ENCODE results near the gene ZFTA.
"Not testable (repeated sequence)": the region's sequence is repeated elsewhere in the genome, so short reads cannot be mapped to it uniquely, and the experiment has no call there.

ZFTA gene

DNA sequence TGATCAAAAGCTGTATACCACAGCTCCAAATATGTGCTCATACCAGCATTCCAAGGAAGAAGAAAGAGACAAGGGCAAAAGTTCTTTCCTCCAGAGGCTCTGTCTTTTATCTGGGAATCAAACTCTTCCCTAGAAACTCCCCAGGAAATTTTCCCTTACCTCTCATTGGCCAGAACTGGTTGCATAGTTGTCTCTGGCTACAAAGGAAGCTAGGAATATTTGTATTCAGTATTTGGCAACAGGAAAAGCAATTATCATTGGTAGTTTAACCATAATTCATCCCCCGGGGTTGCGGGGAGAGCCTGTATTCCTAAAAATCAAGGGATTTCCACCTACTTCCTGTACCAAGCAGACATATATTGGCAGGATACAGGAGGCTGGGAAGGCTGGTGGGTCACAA lies 10.5 kb upstream of the ZFTA start:
- in situ Hi-C loops (cut with MboI; ENCODE audit: low sequenced_read_pairs): no loop called here

- in situ Hi-C loops (cut with MboI; ENCODE audit: low sequenced_read_pairs): no loop called here
Measured at GRCh38 chr11:63775191-63775590, 6.6 kb upstream of the ZFTA start.

DNA sequence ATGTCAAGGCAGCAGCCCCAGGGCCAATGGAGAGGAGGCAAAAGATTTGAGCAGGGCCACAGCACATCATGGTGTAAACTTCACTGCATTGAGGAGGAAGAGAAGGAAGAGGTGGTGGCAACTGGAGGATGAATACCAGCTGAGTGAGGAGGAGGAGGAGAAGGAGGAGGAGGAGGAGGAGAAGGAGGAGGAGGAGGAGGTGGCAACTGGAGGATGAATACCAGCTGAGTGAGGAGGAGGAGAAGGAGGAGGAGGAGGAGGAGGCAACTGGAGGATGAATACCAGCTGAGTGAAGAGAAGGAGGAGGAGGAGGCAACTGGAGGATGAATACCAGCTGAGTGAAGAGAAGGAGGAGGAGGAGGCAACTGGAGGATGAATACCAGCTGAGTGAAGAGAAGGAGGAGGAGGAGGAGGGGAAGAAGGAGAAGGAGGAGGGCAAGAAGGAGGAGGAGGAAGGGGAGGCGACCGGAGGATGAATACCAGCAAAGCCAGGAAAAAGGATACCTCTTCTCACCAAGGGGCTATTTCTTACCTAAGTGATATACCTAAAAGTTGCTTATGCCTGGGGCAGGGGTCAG lies 3.3 kb upstream of the ZFTA start:
- in situ Hi-C loops (cut with MboI; ENCODE audit: low sequenced_read_pairs): not testable (repeated sequence)

DNA sequence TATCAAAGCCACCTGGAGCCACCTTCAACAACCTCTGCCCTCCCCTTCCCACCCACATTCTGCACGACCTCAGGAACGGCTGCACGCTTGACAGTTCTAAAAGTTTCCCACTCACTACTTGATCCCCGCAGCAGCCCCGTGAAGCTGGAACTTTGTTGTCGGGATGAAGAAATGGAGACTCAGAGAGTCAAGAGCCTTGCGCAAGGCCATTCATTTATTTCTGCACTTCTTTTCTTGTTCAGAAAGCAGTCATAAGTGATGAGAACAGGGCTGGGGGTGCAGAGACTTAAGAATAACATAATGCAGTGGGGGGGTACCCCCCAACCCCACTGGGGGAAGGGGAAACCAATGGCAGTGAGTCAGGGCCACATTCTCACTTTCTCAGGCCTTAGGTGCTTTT lies 2.2 kb upstream of the ZFTA start:
- in situ Hi-C loops (cut with MboI; ENCODE audit: low sequenced_read_pairs): no loop called here

- in situ Hi-C loops (cut with MboI; ENCODE audit: low sequenced_read_pairs): no loop called here
Measured at GRCh38 chr11:63769714-63770455, 1.3 kb upstream of the ZFTA start.

DNA sequence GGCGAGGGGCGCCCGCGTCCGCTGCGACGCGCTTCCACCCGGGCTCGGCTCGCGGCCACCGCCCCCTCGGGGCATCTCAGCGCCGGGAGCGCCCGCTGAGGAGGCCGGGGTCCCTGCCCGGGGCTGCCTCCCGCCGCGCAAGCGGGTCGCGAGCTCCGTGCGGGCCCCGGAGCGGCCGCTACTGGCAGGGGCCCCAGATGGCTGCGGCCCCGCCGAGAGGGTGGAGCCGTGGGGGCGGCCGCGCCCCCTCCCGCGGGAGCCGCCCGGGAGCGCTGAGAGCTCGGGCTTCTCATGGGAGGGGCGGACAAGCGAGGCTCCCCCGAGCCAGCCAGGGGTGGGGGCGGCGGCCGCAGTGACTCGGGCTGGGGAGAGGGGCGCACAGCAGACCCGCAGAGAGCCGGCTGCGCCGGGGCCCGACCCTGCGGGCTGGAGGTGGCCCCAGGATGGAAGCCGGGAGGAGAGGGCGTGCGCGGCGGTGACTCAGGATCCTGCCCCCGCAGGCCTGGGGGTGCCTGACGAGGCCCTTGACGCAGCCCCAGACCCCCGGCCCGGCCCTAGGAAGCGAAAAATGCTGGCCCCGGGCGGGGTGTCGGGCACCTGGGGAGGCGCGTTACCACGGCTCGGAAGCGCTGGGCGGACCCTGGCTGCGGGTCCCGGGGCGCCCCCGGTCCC lies 603 bp upstream of the ZFTA start:
- in situ Hi-C loops (cut with MboI; ENCODE audit: low sequenced_read_pairs): no loop called here

DNA sequence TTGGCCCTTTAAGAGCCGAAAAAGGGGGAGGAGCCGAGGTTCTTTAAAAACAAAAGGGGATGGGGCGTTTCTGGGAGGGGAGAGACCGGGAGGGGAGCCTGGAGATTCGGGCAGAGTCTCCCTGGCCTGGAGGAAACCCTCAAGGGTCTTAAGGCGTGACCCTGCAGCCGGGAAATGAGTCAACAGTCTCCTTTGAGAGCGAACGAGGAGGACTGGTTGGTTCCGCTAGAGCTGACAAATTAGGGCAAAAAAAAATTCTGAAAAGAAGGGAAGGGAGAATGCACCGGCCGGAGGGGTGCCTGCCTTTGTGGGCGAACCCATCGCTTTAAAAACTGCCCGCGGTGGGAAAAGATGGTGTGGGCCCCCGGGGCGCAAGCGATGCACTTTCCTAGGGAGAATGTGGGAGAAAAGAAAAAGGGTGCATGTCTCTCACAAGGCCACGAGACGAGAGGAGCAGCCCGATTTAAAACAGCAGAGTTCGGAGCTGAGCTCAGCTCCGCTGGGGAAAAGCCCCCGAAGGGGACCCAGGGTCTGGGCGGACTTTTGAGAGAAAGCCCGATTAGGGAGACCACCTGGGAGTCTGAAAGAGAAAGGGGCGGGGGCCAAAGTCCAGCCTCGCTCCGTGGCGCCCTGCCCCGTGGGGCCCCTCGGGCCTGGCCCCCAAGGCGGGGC lies 874 bp downstream of the ZFTA start:
- in situ Hi-C loops (cut with MboI; ENCODE audit: low sequenced_read_pairs): no loop called here

DNA sequence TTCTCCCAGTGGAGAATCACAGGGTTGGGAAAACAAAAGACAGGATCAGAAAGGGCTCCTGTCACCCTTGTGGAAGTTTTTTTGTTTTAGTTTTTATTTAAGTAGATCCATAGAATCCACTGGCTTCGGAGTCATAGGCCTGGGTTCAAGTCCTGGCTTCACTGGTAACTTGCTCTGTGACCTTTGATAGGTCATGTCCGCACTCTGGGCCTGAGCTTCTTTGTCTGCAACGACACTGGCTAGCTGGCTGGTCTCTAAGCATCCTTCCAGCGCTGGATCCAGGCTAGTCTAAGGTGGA lies 1.4 kb downstream of the ZFTA start:
- in situ Hi-C loops (cut with MboI; ENCODE audit: low sequenced_read_pairs): no loop called here

- in situ Hi-C loops (cut with MboI; ENCODE audit: low sequenced_read_pairs): no loop called here
Measured at GRCh38 chr11:63766531-63767235, 1.9 kb downstream of the ZFTA start.

DNA sequence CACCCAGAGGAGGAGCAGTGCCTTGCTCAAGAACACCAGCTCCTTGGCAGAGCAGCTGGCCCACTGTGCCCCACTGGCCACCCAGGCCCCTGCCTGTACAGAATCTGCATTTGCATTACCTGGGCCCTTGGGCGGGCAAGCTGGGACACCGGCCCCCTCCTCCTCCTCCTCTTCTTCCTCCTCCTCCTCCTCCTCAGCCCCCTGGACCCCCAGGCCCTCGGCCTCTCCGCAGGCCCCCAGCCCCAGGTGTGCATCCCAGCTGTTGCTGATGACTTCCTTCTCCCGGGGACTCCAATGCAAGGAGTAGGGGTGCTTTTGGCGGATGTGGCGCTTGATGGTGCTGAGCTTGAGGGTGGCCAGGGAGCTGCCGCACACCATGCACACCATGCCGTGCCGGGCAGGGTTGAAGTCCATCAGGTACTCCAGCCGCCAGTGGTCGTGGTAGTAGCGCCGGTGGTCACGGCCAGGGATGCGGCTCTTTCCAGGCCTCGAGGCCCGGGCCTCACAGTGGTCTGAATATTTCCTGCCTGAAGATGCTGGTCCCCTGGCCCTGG lies 2.8 kb downstream of the ZFTA start:
- in situ Hi-C loops (cut with MboI; ENCODE audit: low sequenced_read_pairs): no loop called here

GRCh38 chr11:63764679-63765647 lies 3.6 kb downstream of the ZFTA start:
- in situ Hi-C loops (cut with MboI; ENCODE audit: low sequenced_read_pairs): no loop called here

GRCh38 chr11:63764340-63764678 lies 4.3 kb downstream of the ZFTA start:
- in situ Hi-C loops (cut with MboI; ENCODE audit: low sequenced_read_pairs): no loop called here

DNA sequence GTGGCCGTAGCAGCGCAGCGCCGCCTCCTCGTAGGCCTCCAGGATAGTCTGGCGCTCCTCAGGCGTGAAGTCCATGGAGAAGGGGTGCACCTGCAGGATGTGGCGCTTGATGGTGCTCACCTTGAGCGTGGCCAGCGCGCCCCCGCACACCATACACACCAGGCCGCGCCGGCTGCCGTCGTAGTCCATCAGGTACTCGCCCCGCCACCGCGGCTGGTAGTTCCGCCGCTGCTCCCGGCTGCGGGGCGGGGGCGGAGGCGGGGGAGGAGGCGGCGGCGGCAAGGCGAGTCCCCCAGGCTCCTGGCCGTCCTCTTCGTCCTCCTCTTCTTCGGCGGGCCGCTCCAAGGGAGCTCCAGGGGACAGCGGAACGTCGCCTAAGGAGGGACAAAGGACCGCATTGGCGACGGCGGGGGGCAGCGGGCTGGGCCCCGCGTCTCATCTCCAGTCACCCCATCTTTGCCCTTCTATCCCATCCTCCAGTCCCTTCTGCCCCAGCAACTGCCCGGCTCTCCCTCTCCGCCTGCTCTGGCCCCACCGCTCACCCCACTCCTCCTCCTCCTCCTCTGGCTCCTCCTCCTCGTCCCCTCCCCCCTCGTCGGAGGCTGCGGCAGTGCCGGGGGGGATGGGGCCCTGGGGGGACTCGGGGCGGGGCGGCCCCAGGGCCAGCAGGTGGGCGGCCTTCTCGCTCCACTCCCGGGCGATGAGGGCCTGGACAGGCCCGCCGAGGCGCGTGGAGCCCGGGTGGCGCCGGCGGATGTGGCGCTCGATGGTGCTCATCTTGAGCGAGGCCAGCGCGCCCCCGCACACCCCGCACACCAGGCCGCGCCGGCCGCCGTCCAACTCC lies 4.9 kb downstream of the ZFTA start:
- in situ Hi-C loops (cut with MboI; ENCODE audit: low sequenced_read_pairs): no loop called here

DNA sequence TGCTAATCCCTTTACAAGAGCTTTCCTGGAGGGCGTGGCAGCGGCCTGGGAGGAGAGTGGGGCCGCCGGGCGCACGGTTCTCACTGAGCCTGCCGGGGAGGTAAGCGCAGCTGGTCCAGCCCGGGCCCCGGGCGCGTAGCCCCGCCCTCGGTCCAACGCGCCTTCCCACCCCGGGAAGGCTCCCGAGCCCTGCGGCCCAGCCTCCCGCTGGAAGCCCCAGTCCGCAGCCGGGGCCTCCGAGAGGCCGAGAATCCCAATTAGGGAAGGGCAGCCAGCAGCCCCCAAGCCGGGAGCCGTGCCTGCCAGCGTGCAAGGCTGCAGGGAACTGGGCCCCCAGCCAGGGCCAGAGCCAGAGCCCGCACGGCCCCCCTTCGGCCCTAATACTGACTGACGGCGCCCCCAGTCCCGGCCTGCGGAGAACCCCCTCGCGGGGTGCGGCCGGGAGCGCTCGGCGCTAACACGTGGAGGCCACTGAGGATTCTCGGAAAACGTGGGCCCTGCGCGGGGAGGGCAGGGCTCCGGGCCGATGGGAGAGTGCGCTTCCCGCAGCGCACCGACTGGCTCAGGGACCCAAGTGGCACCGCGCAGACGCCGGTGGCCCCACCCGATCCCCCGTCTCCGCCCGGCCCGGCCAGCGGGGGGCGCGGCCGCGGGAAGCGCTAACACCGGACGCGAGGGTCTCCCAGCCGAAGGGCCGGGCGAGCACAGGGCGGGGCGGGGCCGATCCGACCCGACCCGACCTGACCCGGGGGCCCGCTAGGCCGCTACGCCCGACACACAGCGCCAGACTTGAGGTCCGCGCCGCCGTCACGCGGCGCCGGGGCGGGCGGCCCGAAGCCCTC lies 5.7 kb downstream of the ZFTA start:
- in situ Hi-C loops (cut with MboI; ENCODE audit: low sequenced_read_pairs): no loop called here

DNA sequence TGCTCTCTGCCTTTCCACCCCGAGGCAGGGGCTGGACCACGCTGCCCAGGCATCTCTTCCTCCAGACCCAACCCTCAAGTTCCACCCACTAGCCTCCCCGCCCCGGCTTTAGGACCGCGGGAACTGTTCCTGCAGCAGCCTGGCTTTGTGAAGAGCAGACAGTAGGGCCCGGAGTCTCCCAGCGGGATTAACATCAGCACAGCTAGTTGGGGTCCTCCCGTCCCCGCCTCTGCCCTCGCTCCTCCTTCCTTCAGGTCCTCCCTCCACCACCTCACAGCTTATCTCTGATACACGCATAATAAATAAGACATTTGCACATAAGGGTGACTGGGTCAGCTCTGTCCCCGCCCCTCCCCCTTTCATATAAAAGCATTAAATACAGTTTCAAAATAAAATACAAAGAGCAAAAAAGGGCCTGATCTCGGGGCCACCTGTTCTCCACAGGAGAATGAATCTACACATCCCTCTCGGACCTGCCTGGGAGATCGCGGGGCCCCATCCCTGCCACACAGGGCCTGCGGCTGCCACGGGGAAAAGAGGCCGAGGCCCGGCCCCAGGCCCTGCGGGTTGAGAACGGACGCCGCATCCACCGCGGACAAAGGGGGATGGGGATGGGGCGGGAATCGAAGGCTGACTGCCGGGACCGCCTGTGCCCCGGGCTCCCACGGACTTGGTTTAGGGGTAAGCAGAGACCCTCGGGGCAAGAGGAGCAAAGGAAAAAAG lies 6.5 kb downstream of the ZFTA start:
- in situ Hi-C loops (cut with MboI; ENCODE audit: low sequenced_read_pairs): no loop called here

GRCh38 chr11:63761188-63761587 lies 7.4 kb downstream of the ZFTA start:
- in situ Hi-C loops (cut with MboI; ENCODE audit: low sequenced_read_pairs): no loop called here

DNA sequence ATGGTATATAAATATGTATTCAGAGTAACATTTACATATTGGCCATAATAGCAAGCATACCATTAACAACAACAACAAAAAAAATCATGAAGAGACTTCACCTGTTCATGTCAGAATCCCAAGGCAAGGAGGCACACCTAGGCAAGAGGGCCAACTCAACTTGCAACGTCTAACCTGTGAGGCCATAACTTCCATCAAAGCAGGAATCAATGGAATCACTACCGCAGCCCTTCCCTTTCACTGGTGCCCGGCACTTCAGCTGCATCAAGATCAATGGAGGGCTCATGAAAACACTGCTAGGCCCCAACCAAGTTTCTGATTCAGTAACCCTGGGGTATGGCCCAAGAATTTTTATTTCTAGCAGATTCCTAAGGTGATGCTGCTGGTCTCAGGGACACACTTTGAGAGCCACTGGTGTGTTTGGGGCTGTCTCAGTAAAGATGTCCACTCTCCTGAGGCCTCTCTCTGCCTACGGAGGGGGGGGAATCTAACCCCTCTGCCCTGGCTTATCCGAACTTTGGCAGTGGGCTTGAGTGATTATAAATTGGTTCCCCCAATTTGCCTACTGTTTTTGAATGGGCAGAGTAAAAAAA lies 8.0 kb downstream of the ZFTA start:
- in situ Hi-C loops (cut with MboI; ENCODE audit: low sequenced_read_pairs): no loop called here
